Activated B cell treated with CpG ODN at 0.5 μM for 24 hours (primary cell): ENCODE results near the gene BATF3. TPM values are rescaled to one million over a fixed set of nuclear protein-coding genes. Genes with fewer than 3 reads are reported as not detected.

Experiments
- ATAC-seq: fragments of 200-7000 bp; cut with Tn5 transposase; one replicate; pipeline ENCODE4 v1.10.0; 2021; ENCODE audit warnings: low read depth, mild to moderate bottlenecking, moderate library complexity
- CTCF ChIA-PET: fragments of 350-600 bp; sonication (Branson Sonifier 250); formaldehyde crosslinking; loops from one replicate; lab custom pipeline; 2021; ENCODE audit warnings: antibody characterized with exemption; lab: Charles Lee
- POLR2A ChIA-PET: fragments of 350-600 bp; sonication (Branson Sonifier 250); formaldehyde crosslinking; loops from one replicate; lab custom pipeline; 2021; ENCODE audit warnings: antibody characterized with exemption; lab: Charles Lee
- DNase-seq: peaks from one replicate; pipeline ENCODE4 v3.0.0; 2022
- H3K27ac Mint-ChIP-seq: one replicate; pipeline ENCODE4 v1.8.0; 2020; ENCODE audit warnings: mixed read lengths
- H3K27me3 Mint-ChIP-seq: one replicate; pipeline ENCODE4 v1.8.0; 2021; ENCODE audit warnings: mixed read lengths
- H3K36me3 Mint-ChIP-seq: one replicate; pipeline ENCODE4 v1.8.0; 2021; ENCODE audit warnings: low read depth, mixed read lengths
- H3K4me1 Mint-ChIP-seq: one replicate; pipeline ENCODE4 v1.8.0; 2021; ENCODE audit warnings: mixed read lengths
- H3K4me3 Mint-ChIP-seq: one replicate; pipeline ENCODE4 v1.8.0; 2020; ENCODE audit warnings: mild to moderate bottlenecking, mixed read lengths
- H3K9me3 Mint-ChIP-seq: one replicate; pipeline ENCODE4 v1.8.0; 2020; ENCODE audit warnings: mixed read lengths
- CTCF ChIP-seq: fragments of 200-600 bp; IDR thresholded peaks from one replicate; pipeline ENCODE4 v1.8.0; 2022; ENCODE audit warnings: antibody characterized with exemption, mild to moderate bottlenecking
- intact Hi-C: fragments of 100-400 bp; cut with micrococcal nuclease; formaldehyde crosslinking; loops from one replicate; pipeline ENCODE4 v1.15.1; 2024
- total RNA-seq: library from RNA; stranded (reverse); gene quantifications from 2 replicates; pipeline ENCODE4 v1.2.3, GENCODE V29; 2022

Gene BATF3
- total RNA-seq, 1 donor from 2014 or later = 23.5 TPM

- Mint-ChIP-seq H3K4me1 (no peaks in the 10 kb centered on the region), H3K4me3 (no peak overlapping the region), H3K36me3 (no peaks in the 10 kb centered on the region), H3K27ac (no peak overlapping the region), H3K27me3 (peaks cover 9% of the 10 kb centered on the region), H3K9me3 (no peaks in the 10 kb centered on the region)
- intact Hi-C loops = loop anchor here (2.0 kb wide), 1 partner anchor 21 kb away; no protein-coding TSS in a partner anchor
- no peak for ATAC-seq
- no peak for DNase-seq
- POLR2A ChIA-PET = no interaction called here
- CTCF ChIA-PET = no interaction called here
- no peak for TF ChIP-seq CTCF
Measured at GRCh38 chr1:212651977-212652376, 47.7 kb downstream of the BATF3 start.

DNA sequence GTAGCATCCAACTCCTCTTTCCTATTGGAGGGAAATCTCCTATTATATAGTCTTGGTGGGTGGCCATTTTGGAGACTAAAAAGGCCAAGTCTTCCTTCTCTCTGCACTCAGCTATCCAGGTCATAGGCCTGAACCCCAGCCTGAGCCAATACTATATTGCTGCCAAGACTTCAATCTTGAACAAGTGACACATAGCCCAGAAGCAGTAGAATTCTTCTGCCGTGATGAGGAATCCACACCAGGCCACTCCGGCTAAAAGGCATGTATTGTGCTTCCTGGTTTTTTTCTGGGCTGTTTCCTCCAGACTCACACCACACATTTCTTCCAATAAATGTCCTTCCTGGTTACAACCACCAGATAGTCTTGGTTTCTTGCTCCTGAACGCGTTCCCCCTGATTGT lies 48.1 kb downstream of the BATF3 start:
- intact Hi-C loops = no loop called here
- ATAC-seq = no peak
- no peaks in the 10 kb centered on the region for H3K4me1 Mint-ChIP-seq
- POLR2A ChIA-PET = no interaction called here
- no peaks in the 10 kb centered on the region for H3K36me3 Mint-ChIP-seq
- H3K27ac Mint-ChIP-seq = no peak overlapping the region
- peaks cover 9% of the 10 kb centered on the region for H3K27me3 Mint-ChIP-seq
- H3K4me3 Mint-ChIP-seq = no peak overlapping the region
- no peaks in the 10 kb centered on the region for H3K9me3 Mint-ChIP-seq
- CTCF ChIA-PET = interaction anchor here (0.7 kb wide), 1 partner anchor 21 kb away, joined by 3 read pairs; no protein-coding TSS in a partner anchor
- TF ChIP-seq CTCF = no peak
- DNase-seq = no peak

- intact Hi-C loops = no loop called here
- ChIA-PET POLR2A (interaction anchor here (0.6 kb wide), 1 partner anchor 141 kb away, joined by 5 read pairs; no protein-coding TSS in a partner anchor), CTCF (no interaction called here)
- no peaks in the 10 kb centered on the region for H3K9me3 Mint-ChIP-seq
- TF ChIP-seq CTCF = no peak
- H3K27me3 Mint-ChIP-seq = peaks cover 12% of the 10 kb centered on the region
- no peaks in the 10 kb centered on the region for H3K4me1 Mint-ChIP-seq
- no peak for ATAC-seq
- no peak overlapping the region for H3K4me3 Mint-ChIP-seq
- no peaks in the 10 kb centered on the region for H3K36me3 Mint-ChIP-seq
- no peak for DNase-seq
- H3K27ac Mint-ChIP-seq = no peak overlapping the region
Measured at GRCh38 chr1:212650228-212650627, 49.4 kb downstream of the BATF3 start.

DNA sequence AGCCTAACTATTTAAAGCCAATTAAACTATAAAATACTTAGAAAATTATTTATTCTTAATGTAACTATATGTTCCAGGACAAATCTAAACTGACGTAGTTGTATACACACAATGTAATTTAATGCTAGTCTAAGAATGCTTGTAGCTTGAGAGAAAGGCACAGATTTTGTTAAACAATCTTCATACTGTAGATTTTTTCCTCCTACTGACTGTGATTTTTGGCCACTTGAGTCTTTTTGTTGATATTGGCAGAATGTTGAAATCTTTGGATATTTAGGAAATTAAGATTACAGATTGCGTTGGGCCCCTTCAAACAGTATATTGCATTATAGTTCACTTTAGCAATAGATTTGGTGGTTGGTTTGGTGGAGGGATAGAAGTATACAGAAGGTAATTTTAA lies 50.6 kb downstream of the BATF3 start:
- Mint-ChIP-seq H3K4me3 (no peak overlapping the region), H3K27me3 (peaks cover 5% of the 10 kb centered on the region), H3K4me1 (no peaks in the 10 kb centered on the region), H3K9me3 (no peaks in the 10 kb centered on the region), H3K27ac (no peak overlapping the region), H3K36me3 (no peaks in the 10 kb centered on the region)
- no peak for TF ChIP-seq CTCF
- ATAC-seq (no peak), DNase-seq (no peak)
- ChIA-PET POLR2A (no interaction called here), CTCF (interaction anchor here (0.9 to 1.4 kb wide), 2 partner anchors 16 to 170 kb away, joined by 3 to 4 read pairs; no protein-coding TSS in a partner anchor)
- intact Hi-C loops = no loop called here

GRCh38 chr1:212648431-212648830 lies 51.2 kb downstream of the BATF3 start:
- Mint-ChIP-seq H3K4me3 (no peak overlapping the region), H3K4me1 (no peaks in the 10 kb centered on the region), H3K27me3 (peaks cover 3% of the 10 kb centered on the region), H3K9me3 (no peaks in the 10 kb centered on the region), H3K36me3 (no peaks in the 10 kb centered on the region), H3K27ac (no peak overlapping the region)
- DNase-seq = no peak
- intact Hi-C loops = no loop called here
- ChIA-PET CTCF (interaction anchor here (0.9 to 1.4 kb wide), 2 partner anchors 17 to 169 kb away, joined by 3 to 4 read pairs; no protein-coding TSS in a partner anchor), POLR2A (no interaction called here)
- no peak for ATAC-seq
- TF ChIP-seq CTCF = no peak
